ENCODE results near the gene CHD5. TPM values are rescaled to one million over a fixed set of nuclear protein-coding genes. Genes with fewer than 3 reads are reported as not detected.

Gene CHD5
- polyA plus RNA-seq, 2 of the 4 experiments (the other 2 are of a cell fraction): 0.21 to 0.66 TPM

DNA sequence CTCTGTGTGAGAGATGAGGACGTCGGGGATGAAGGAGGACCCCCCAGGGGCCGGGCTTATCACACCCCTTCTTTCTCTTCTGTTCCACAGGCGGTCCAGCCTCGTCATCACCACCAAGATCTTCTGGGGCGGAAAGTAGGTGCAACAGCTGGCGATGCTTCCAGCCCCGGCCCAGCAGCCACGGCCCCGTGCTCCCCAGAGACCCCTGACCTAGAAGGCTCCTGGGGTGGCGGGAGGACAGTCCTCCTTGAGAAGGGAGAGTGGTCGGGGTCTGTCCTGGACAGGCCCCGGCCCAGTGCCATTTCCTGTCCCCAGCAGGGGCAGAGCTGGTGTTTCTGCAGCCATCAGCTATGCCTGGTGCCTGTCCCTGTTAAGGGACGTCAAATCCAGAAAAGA lies 92.7 kb downstream of the CHD5 start:
- ATAC-seq (no peak), FAIRE-seq (no peak), DNase-seq (ENCODE audit: low read depth in 1 of 2, low spot score in 1 of 2) (no peak)
- ChIA-PET CTCF (interaction anchor here (1.1 to 3.7 kb wide), 3 partner anchors 13 to 84 kb away, joined by 4 to 9 read pairs (median 4); no protein-coding TSS in a partner anchor), POLR2A (no interaction called here)
- no peak overlapping the region for H3K27ac ChIP-seq
- TF ChIP-seq USF2 (IDR thresholded peaks at IDR 0.05) (no peak), BHLHE40 (IDR thresholded peaks at IDR 0.05; ENCODE audit: low read depth, low read length) (no peak), HOXB13 (CRISPR knock-in tag; IDR thresholded peaks at IDR 0.05; ENCODE audit: low read depth) (no peak), NFE2L2 (conservative IDR thresholded peaks at IDR 0.05; ENCODE audit: low read length) (no peak), KDM5A (IDR thresholded peaks at IDR 0.05) (no peak), FOSL2 (IDR thresholded peaks at IDR 0.05) (no peak), FOSL2 (CRISPR knock-in tag; IDR thresholded peaks at IDR 0.05) (no peak), PHF8 (IDR thresholded peaks at IDR 0.05; ENCODE audit: borderline replicate concordance, low read depth) (no peak)
- TF ChIP-seq, protein P1, sequence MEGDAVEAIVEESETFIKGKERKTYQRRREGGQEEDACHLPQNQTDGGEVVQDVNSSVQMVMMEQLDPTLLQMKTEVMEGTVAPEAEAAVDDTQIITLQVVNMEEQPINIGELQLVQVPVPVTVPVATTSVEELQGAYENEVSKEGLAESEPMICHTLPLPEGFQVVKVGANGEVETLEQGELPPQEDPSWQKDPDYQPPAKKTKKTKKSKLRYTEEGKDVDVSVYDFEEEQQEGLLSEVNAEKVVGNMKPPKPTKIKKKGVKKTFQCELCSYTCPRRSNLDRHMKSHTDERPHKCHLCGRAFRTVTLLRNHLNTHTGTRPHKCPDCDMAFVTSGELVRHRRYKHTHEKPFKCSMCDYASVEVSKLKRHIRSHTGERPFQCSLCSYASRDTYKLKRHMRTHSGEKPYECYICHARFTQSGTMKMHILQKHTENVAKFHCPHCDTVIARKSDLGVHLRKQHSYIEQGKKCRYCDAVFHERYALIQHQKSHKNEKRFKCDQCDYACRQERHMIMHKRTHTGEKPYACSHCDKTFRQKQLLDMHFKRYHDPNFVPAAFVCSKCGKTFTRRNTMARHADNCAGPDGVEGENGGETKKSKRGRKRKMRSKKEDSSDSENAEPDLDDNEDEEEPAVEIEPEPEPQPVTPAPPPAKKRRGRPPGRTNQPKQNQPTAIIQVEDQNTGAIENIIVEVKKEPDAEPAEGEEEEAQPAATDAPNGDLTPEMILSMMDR (IDR thresholded peaks at IDR 0.05): no peak
- TF ChIP-seq, protein P2, sequence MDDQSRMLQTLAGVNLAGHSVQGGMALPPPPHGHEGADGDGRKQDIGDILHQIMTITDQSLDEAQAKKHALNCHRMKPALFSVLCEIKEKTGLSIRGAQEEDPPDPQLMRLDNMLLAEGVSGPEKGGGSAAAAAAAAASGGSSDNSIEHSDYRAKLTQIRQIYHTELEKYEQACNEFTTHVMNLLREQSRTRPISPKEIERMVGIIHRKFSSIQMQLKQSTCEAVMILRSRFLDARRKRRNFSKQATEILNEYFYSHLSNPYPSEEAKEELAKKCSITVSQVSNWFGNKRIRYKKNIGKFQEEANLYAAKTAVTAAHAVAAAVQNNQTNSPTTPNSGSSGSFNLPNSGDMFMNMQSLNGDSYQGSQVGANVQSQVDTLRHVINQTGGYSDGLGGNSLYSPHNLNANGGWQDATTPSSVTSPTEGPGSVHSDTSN (IDR thresholded peaks at IDR 0.05): no peak
- 51% methylated on average over 7 of the region's 14 CpGs for WGBS (ENCODE audit: missing lambda C conversion rate)
- H3K4me2 ChIP-seq: no peak overlapping the region
- H3K4me3 ChIP-seq: no peak overlapping the region
- no peaks in the 10 kb centered on the region for H3K4me1 ChIP-seq
- no peaks in the 10 kb centered on the region for H3K9me3 ChIP-seq

- Histone ChIP-seq H3K4me3 (no peak overlapping the region), H3K4me2 (no peak overlapping the region), H3K9me3 (no peaks in the 10 kb centered on the region), H3K27ac (no peak overlapping the region), H3K4me1 (no peaks in the 10 kb centered on the region)
- TF ChIP-seq RNF2 (IDR thresholded peaks at IDR 0.05; ENCODE audit: borderline replicate concordance, low read depth) (no peak), FOSL2 (IDR thresholded peaks at IDR 0.05) (no peak), FOSL2 (CRISPR knock-in tag; IDR thresholded peaks at IDR 0.05) (no peak), ELK1 (IDR thresholded peaks at IDR 0.05; ENCODE audit: low read depth, low read length) (no peak), POLR2AphosphoS2 (conservative IDR thresholded peaks at IDR 0.05; ENCODE audit: low read length) (no peak), FOXS1 (CRISPR knock-in tag; IDR thresholded peaks at IDR 0.05) (no peak), HOXA7 (CRISPR knock-in tag; IDR thresholded peaks at IDR 0.05) (no peak), NFE2L2 (conservative IDR thresholded peaks at IDR 0.05; ENCODE audit: low read length) (no peak), ESRRA (IDR thresholded peaks at IDR 0.05; ENCODE audit: borderline replicate concordance, low read length) (no peak), NPAS2 (CRISPR knock-in tag; IDR thresholded peaks at IDR 0.05; ENCODE audit: borderline replicate concordance) (no peak), EP300 (IDR thresholded peaks at IDR 0.05) (no peak), SMC3 (IDR thresholded peaks at IDR 0.05) (no peak)
- ChIA-PET POLR2A (no interaction called here), CTCF (interaction anchor here (0.7 to 3.7 kb wide), 4 partner anchors 12 to 163 kb away, joined by 3 to 9 read pairs (median 4); no protein-coding TSS in a partner anchor)
- 66% methylated on average over 11 of the region's 15 CpGs for WGBS (ENCODE audit: missing lambda C conversion rate)
- DNase-seq (ENCODE audit: low read depth in 1 of 2, low spot score in 1 of 2) (no peak), ATAC-seq (no peak), FAIRE-seq (no peak)
Measured at GRCh38 chr1:6086762-6087376, 93.3 kb downstream of the CHD5 start.
